ENCODE data around the gene NEAT1. TPM values are rescaled to one million over a fixed set of nuclear protein-coding genes. Genes with fewer than 3 reads are reported as not detected.

The NEAT1 gene
- total RNA-seq, 1 donor from 2014 or later, result 78.8 TPM

DNA sequence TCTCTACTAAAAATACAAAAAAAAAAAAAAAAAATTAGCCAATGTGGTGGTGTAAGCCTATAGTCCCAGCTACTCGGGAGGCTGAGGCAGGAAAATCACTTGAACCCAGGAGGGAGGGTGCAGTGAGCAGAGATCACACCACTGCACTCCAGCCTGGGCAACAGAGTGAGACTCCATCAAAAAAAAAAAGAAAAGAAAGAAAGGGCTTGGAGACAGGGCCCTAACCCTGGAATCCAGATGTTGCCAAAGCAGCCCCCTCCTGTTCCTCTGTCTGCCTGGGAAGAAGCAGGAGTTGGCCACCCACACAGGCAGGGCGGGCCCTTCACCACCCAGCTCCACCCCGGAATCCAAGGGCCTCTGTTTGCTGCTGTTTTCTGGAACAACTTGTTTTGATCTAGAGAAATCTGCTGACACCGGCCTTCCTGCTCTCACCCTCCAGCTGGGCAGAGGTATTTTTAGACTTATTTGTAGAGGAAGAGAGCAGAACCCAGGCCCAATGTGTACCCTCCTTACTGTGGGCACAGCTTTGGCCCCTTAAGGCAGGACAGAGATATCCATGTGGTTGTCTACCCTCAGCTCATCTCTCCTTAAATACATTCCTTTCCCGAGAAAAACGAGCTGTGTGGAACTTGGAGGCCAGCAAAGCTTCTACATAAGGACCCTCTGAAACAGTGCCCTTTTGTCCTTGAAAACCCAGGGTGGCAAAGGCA, 2.7 kb upstream of the NEAT1 start:
- H3K36me3 Mint-ChIP-seq (ENCODE audit: insufficient read depth), result no peaks in the 10 kb centered on the region

DNA sequence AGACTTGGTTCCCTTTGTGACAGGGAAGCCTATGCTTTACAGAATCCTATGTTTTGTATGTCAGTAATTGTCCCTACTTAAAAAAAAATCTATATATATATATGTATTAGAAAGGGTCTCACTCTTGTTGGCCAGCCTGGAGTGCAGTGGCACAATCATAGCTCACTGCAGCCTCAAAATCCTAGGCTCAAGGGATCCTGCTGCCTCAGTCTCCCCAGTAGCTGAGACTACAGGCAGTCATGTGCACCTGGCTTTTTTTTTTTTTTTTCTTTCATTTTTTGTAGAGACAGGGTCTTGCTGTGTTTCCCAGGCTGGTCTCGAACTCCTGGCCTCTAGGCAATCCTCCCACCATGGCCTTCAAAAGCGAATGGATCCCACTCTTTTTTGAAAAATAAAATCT, 2.1 kb upstream of the NEAT1 start:
- no peak for DNase-seq (ENCODE audit: low spot score, unreplicated experiment)
- Mint-ChIP-seq H3K27me3 (no peaks in the 10 kb centered on the region), H3K27ac (peak overlapping the region; percentile 99), H3K36me3 (ENCODE audit: insufficient read depth) (no peaks in the 10 kb centered on the region), H3K4me3 (ENCODE audit: low read depth) (peak overlapping the region; percentile 38), H3K4me1 (ENCODE audit: low read depth) (peaks cover 80% of the 10 kb centered on the region), H3K9me3 (ENCODE audit: low read depth) (no peaks in the 10 kb centered on the region)
- TF ChIP-seq, protein P1, sequence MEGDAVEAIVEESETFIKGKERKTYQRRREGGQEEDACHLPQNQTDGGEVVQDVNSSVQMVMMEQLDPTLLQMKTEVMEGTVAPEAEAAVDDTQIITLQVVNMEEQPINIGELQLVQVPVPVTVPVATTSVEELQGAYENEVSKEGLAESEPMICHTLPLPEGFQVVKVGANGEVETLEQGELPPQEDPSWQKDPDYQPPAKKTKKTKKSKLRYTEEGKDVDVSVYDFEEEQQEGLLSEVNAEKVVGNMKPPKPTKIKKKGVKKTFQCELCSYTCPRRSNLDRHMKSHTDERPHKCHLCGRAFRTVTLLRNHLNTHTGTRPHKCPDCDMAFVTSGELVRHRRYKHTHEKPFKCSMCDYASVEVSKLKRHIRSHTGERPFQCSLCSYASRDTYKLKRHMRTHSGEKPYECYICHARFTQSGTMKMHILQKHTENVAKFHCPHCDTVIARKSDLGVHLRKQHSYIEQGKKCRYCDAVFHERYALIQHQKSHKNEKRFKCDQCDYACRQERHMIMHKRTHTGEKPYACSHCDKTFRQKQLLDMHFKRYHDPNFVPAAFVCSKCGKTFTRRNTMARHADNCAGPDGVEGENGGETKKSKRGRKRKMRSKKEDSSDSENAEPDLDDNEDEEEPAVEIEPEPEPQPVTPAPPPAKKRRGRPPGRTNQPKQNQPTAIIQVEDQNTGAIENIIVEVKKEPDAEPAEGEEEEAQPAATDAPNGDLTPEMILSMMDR (IDR thresholded peaks at IDR 0.05; ENCODE audit: unreplicated experiment), result no peak

More for the DNA sequence above, 2.7 kb upstream of the NEAT1 start:
- Mint-ChIP-seq H3K4me1 (ENCODE audit: low read depth) (peaks cover 75% of the 10 kb centered on the region), H3K27me3 (no peaks in the 10 kb centered on the region), H3K9me3 (ENCODE audit: low read depth) (no peaks in the 10 kb centered on the region), H3K4me3 (ENCODE audit: low read depth) (peak overlapping the region; percentile 17), H3K27ac (peak overlapping the region; percentile 99)
- no peak for DNase-seq (ENCODE audit: low spot score, unreplicated experiment)
- TF ChIP-seq, protein P1 (IDR thresholded peaks at IDR 0.05; ENCODE audit: unreplicated experiment), result no peak

DNA sequence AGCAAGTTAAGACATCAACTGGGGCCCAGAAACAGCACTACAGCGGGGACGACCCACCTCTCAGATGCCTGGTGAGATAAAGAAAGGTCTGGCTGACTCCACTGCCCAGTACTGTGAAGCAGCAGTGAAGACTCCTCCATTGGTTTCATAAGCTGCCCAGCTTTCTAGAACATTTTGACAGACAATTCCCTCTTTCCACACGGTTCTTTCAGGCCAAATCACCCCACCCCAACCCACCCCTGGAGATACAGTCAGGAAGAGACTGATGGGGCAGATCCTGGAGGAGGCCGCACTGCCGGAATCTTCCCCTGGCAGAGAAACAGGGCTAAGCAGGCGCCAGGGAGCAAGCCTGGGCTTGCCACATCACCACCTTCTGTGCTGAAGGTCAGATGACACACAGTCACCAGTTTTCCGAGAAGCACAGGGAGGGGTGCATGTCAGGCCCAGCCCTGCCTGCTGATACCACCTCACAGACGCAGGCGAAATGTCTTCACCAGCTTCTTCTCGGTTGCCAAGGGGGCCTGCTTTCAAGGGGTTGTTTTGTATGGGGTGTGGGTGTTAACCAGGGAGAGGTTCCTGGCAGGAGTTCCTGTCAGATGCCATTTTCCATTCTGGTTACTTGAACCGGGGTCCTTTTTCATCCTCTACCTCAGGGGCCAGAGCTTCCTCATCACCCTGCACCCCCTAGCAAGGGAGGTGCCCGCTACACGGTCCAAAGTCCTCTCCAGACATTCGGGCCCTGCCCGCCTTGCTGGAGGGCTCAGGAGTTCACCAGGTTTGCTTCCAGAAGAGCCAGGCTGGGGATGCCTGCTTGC, 1.4 kb upstream of the NEAT1 start:
- Mint-ChIP-seq H3K9me3 (ENCODE audit: low read depth) (no peaks in the 10 kb centered on the region), H3K36me3 (ENCODE audit: insufficient read depth) (no peaks in the 10 kb centered on the region), H3K4me3 (ENCODE audit: low read depth) (peak overlapping the region; percentile 68), H3K27me3 (no peaks in the 10 kb centered on the region), H3K27ac (peak overlapping the region; percentile 99), H3K4me1 (ENCODE audit: low read depth) (peaks cover 80% of the 10 kb centered on the region)
- no peak for DNase-seq (ENCODE audit: low spot score, unreplicated experiment)
- TF ChIP-seq, protein P1 (IDR thresholded peaks at IDR 0.05; ENCODE audit: unreplicated experiment), result no peak

DNA sequence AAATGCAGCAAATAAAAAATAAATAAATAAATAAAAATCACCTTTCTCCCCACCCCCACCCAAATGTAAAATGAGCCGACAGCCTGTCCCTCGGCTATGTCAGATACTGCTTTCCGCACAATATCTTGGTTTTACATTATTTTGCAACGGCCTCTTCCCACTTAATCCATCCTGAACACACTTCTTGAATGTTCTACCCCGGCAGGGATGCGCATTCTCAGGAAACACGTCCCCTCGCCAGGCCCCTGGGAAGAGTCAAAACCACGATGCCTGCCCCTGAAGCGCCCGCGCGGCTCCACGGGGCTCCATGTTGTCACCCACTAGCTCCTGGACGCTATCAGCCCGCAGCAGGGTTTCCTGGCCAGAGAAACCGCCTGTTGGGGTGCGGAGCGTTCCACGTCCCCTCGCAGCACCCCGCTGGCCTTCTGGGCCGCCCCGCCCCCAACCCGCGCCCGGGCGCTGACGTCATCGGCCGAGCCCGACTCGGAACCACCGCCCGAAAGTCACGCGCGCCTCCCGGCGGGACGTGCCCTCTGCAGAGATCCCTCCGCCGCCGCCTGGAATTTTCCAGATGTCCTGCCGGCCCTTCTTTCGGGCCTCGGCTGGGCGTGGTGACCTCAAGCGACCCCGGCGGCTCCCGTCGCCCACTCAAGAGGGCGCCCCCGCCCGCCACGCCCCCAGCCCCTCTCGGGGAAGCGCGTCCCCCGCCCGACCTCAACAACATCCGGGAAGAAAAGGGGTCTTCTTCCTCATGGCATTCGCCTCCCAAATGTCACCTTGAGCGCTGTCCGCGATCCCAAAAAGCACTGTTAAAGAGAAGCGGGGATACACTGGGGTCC, 585 bp upstream of the NEAT1 start:
- peak; percentile 93 for DNase-seq (ENCODE audit: low spot score, unreplicated experiment)
- TF ChIP-seq, protein P1 (IDR thresholded peaks at IDR 0.05; ENCODE audit: unreplicated experiment), result peak; percentile 3

More for the DNA sequence above, 585 bp upstream of the NEAT1 start:
- Mint-ChIP-seq H3K27ac (peak overlapping the region; percentile 99), H3K4me1 (ENCODE audit: low read depth) (peaks cover 80% of the 10 kb centered on the region), H3K9me3 (ENCODE audit: low read depth) (no peaks in the 10 kb centered on the region), H3K4me3 (ENCODE audit: low read depth) (peak overlapping the region; percentile 68), H3K36me3 (ENCODE audit: insufficient read depth) (no peaks in the 10 kb centered on the region), H3K27me3 (no peaks in the 10 kb centered on the region)
